Adipocyte (in vitro differentiated cells): Measurements from ENCODE around the gene PNP.

Experiments used
- DNase-seq: peaks from one replicate; pipeline ENCODE4 v3.0.0-alpha.2; 2015; ENCODE audit warnings: low read depth
- H3K27me3 ChIP-seq: replicated peaks from 2 replicates; pipeline ENCODE4 v1.7.0; 2013; ENCODE audit warnings: mild to moderate bottlenecking, low read length, moderate library complexity; ENCODE audit not compliant: control insufficient read depth, insufficient read depth
- H3K36me3 ChIP-seq: 2 replicates; pipeline ENCODE4 v1.7.0; 2013; ENCODE audit warnings: low read length, mild to moderate bottlenecking, moderate library complexity; ENCODE audit not compliant: control insufficient read depth, insufficient read depth, severe bottlenecking
- H3K4me1 ChIP-seq: 2 replicates; pipeline ENCODE4 v1.7.0; 2013; ENCODE audit warnings: mild to moderate bottlenecking, low read length, moderate library complexity; ENCODE audit not compliant: control insufficient read depth, insufficient read depth
- H3K4me3 ChIP-seq: 2 replicates; pipeline ENCODE4 v1.7.0; 2013; ENCODE audit warnings: mild to moderate bottlenecking, low read length, moderate library complexity
- H3K9ac ChIP-seq: 2 replicates; pipeline ENCODE4 v1.7.0; 2013; ENCODE audit warnings: mild to moderate bottlenecking, low read length, moderate library complexity
- H3K9me3 ChIP-seq: 2 replicates; pipeline ENCODE4 v1.7.0; 2013; ENCODE audit warnings: mild to moderate bottlenecking, low read length, moderate library complexity; ENCODE audit not compliant: control insufficient read depth

Gene PNP

GRCh38 chr14:20455355-20456300, 13.6 kb upstream of the PNP start:
- Histone ChIP-seq H3K9me3 (no peaks in the 10 kb centered on the region), H3K9ac (peak overlapping the region; percentile 94), H3K4me1 (peaks cover 46% of the 10 kb centered on the region), H3K36me3 (peaks cover 42% of the 10 kb centered on the region), H3K4me3 (peak overlapping the region; percentile 90), H3K27me3 (no peaks in the 10 kb centered on the region)
- DNase-seq, result peak; percentile 91

GRCh38 chr14:20456971-20457370, 12.2 kb upstream of the PNP start:
- H3K9ac ChIP-seq, result peak overlapping the region; percentile 94
- H3K9me3 ChIP-seq, result no peaks in the 10 kb centered on the region
- peak overlapping the region; percentile 90 for H3K4me3 ChIP-seq
- peaks cover 48% of the 10 kb centered on the region for H3K4me1 ChIP-seq
- no peaks in the 10 kb centered on the region for H3K27me3 ChIP-seq
- peaks cover 35% of the 10 kb centered on the region for H3K36me3 ChIP-seq
- DNase-seq, result no peak

GRCh38 chr14:20458031-20458789, 11.0 kb upstream of the PNP start:
- peak overlapping the region; percentile 94 for H3K9ac ChIP-seq
- no peak for DNase-seq

GRCh38 chr14:20460458-20461224, 8.6 kb upstream of the PNP start:
- Histone ChIP-seq H3K27me3 (no peaks in the 10 kb centered on the region), H3K9me3 (no peaks in the 10 kb centered on the region), H3K36me3 (peaks cover 32% of the 10 kb centered on the region), H3K9ac (peak overlapping the region; percentile 94), H3K4me1 (peaks cover 40% of the 10 kb centered on the region), H3K4me3 (peak overlapping the region; percentile 98)
- no peak for DNase-seq

More at GRCh38 chr14:20458031-20458789, 11.0 kb upstream of the PNP start:
- Histone ChIP-seq H3K27me3 (no peaks in the 10 kb centered on the region), H3K4me3 (no peak overlapping the region), H3K36me3 (peaks cover 32% of the 10 kb centered on the region), H3K9me3 (no peaks in the 10 kb centered on the region), H3K4me1 (peaks cover 48% of the 10 kb centered on the region)

GRCh38 chr14:20461225-20462141, 7.7 kb upstream of the PNP start, which contains the start of gene PIP4P1:
PIP4P1 (minus strand) TSS chr14:20461434; CDS start chr14:20461325, 109 bp downstream.
- peak; percentile 100 for DNase-seq
- Histone ChIP-seq H3K4me1 (peaks cover 36% of the 10 kb centered on the region), H3K4me3 (peak within 1 kb of the TSS; percentile 98)

GRCh38 chr14:20468764-20469241, 403 bp upstream of the PNP start:
- peak overlapping the region; percentile 92 for H3K9ac ChIP-seq
- peak; percentile 48 for DNase-seq
- H3K4me3 ChIP-seq, result peak overlapping the region; percentile 91
- no peaks in the 10 kb centered on the region for H3K9me3 ChIP-seq
- H3K36me3 ChIP-seq, result peaks cover 16% of the 10 kb centered on the region
- H3K27me3 ChIP-seq, result no peaks in the 10 kb centered on the region
- H3K4me1 ChIP-seq, result peaks cover 13% of the 10 kb centered on the region

More at GRCh38 chr14:20461225-20462141, 7.7 kb upstream of the PNP start, which contains the start of gene PIP4P1:
- Histone ChIP-seq H3K27me3 (no peaks in the 10 kb centered on the region), H3K9ac (peak within 1 kb of the TSS; percentile 94), H3K36me3 (peaks cover 31% of the 10 kb centered on the region), H3K9me3 (no peaks in the 10 kb centered on the region)

GRCh38 chr14:20469890-20470602, 840 bp downstream of the PNP start:
- Histone ChIP-seq H3K9me3 (no peaks in the 10 kb centered on the region), H3K4me3 (peak overlapping the region; percentile 91), H3K27me3 (no peaks in the 10 kb centered on the region), H3K9ac (peak overlapping the region; percentile 92), H3K4me1 (peaks cover 13% of the 10 kb centered on the region), H3K36me3 (peaks cover 28% of the 10 kb centered on the region)
- peak; percentile 73 for DNase-seq

GRCh38 chr14:20470603-20470901, 1.3 kb downstream of the PNP start:
- peak overlapping the region; percentile 91 for H3K4me3 ChIP-seq
- H3K9ac ChIP-seq, result peak overlapping the region; percentile 92
- no peak for DNase-seq
- H3K27me3 ChIP-seq, result no peaks in the 10 kb centered on the region
- peaks cover 33% of the 10 kb centered on the region for H3K36me3 ChIP-seq
- no peaks in the 10 kb centered on the region for H3K9me3 ChIP-seq
- H3K4me1 ChIP-seq, result peaks cover 13% of the 10 kb centered on the region

- H3K36me3 ChIP-seq, result peaks cover 54% of the 10 kb centered on the region
- H3K9me3 ChIP-seq, result no peaks in the 10 kb centered on the region
- H3K9ac ChIP-seq, result no peak overlapping the region
- no peaks in the 10 kb centered on the region for H3K27me3 ChIP-seq
- DNase-seq, result no peak
- H3K4me3 ChIP-seq, result no peak overlapping the region
- peaks cover 19% of the 10 kb centered on the region for H3K4me1 ChIP-seq
Observed at GRCh38 chr14:20472536-20473169, 3.4 kb downstream of the PNP start.
